ENCODE data around the gene UCHL1. TPM values are rescaled to one million over a fixed set of nuclear protein-coding genes. Genes with fewer than 3 reads are reported as not detected.

UCHL1 gene
- total RNA-seq, 2 experiments from 2014 or later = 0.99 to 1.1 TPM

- Mint-ChIP-seq H3K27me3 (peaks cover 6% of the 10 kb centered on the region), H3K27ac (no peak overlapping the region), H3K9me3 (no peaks in the 10 kb centered on the region), H3K4me1 (ENCODE audit: low read depth) (no peaks in the 10 kb centered on the region), H3K4me3 (no peak overlapping the region), H3K36me3 (no peaks in the 10 kb centered on the region)
- DNase-seq = no peak
- CTCF ChIA-PET = interaction anchor here (0.9 to 4.5 kb wide), 6 partner anchors 28 to 1240 kb away, joined by 3 to 60 read pairs (median 3); no protein-coding TSS in a partner anchor
- POLR2A ChIA-PET = no interaction called here
- intact Hi-C loops (cut with micrococcal nuclease) = loop anchor here (5.0 kb wide), 1 partner anchor 362 kb away; no protein-coding TSS in a partner anchor
Observed at GRCh38 chr4:41280010-41280409, 23.3 kb downstream of the UCHL1 start.

DNA sequence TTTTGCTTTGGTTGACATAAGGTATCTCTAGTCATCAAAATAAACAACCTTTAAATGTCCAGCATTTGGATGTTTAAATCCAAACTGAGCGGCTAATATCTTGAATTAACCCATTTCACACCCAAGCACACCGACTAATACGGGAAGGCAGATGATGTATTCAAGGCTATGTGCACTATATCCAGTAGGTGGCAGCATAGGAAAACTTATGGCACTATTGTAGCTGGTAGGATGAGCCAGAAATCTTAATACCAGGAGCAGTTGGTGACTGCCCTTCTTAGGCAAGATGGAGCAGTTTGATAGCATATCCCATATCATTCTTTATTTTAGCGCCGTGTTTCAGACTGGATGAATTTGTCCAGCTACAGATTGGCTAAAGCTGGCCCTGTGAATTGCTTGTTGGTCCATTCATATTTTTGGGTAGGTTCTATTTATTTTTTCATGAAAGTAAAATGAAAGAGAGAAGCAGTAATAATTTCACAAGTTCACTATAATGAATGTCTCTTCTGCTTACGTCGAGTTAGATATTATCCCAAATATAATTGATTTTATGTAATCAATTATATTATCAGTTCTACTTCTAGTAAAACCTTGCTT, 24.4 kb downstream of the UCHL1 start:
- Mint-ChIP-seq H3K9me3 (no peaks in the 10 kb centered on the region), H3K4me3 (no peak overlapping the region)

DNA sequence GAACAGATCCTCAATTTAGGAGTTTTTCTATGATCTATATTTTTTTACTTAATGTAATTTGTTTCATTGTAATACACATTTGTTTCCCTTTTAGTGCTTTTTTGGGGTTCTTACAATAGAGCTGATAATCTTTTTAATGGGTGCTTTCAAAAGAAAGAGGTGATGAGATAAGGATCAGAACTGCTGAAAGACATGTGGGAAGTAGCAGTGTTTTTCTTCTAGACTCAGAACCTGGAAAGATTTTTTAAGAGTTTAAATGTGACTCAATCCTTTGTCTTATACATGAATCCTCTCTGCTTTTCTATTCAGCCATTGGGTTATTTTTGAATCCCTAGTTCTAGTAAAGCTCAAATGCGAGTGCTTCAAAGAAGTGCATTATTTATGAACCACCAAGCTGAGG, 25.6 kb downstream of the UCHL1 start:
- no peaks in the 10 kb centered on the region for H3K4me1 Mint-ChIP-seq (ENCODE audit: low read depth)
- no peaks in the 10 kb centered on the region for H3K9me3 Mint-ChIP-seq
- no peaks in the 10 kb centered on the region for H3K36me3 Mint-ChIP-seq
- no peak overlapping the region for H3K4me3 Mint-ChIP-seq
- POLR2A ChIA-PET = no interaction called here
- intact Hi-C loops (cut with micrococcal nuclease) = loop anchor here (5.0 kb wide), 1 partner anchor 360 kb away; no protein-coding TSS in a partner anchor
- no peak overlapping the region for H3K27ac Mint-ChIP-seq
- DNase-seq = no peak
- peaks cover 4% of the 10 kb centered on the region for H3K27me3 Mint-ChIP-seq
- CTCF ChIA-PET = interaction anchor here (1.2 to 4.5 kb wide), 2 partner anchors 379 to 597 kb away, joined by 3 to 60 read pairs; no protein-coding TSS in a partner anchor

More for the DNA sequence above, 24.4 kb downstream of the UCHL1 start:
- no peaks in the 10 kb centered on the region for H3K36me3 Mint-ChIP-seq
- no peaks in the 10 kb centered on the region for H3K4me1 Mint-ChIP-seq (ENCODE audit: low read depth)
- intact Hi-C loops (cut with micrococcal nuclease) = loop anchor here (1.0 to 5.0 kb wide), 4 partner anchors 361 to 601 kb away; no protein-coding TSS in a partner anchor
- peaks cover 6% of the 10 kb centered on the region for H3K27me3 Mint-ChIP-seq
- ChIA-PET CTCF (interaction anchor here (0.6 to 4.5 kb wide), 18 partner anchors 14 to 1239 kb away, joined by 3 to 60 read pairs (median 4); no protein-coding TSS in a partner anchor), POLR2A (no interaction called here)
- no peak for DNase-seq
- H3K27ac Mint-ChIP-seq = no peak overlapping the region

GRCh38 chr4:41285202-41285863, 28.6 kb downstream of the UCHL1 start:
- CTCF ChIA-PET = interaction anchor here (0.6 to 1.5 kb wide), 2 partner anchors 56 to 376 kb away, joined by 3 to 8 read pairs; no protein-coding TSS in a partner anchor
- Mint-ChIP-seq H3K9me3 (no peaks in the 10 kb centered on the region), H3K27me3 (no peaks in the 10 kb centered on the region), H3K36me3 (no peaks in the 10 kb centered on the region), H3K27ac (no peak overlapping the region), H3K4me3 (no peak overlapping the region), H3K4me1 (ENCODE audit: low read depth) (no peaks in the 10 kb centered on the region)
- intact Hi-C loops (cut with micrococcal nuclease) = no loop called here
- POLR2A ChIA-PET = no interaction called here
- DNase-seq = no peak

DNA sequence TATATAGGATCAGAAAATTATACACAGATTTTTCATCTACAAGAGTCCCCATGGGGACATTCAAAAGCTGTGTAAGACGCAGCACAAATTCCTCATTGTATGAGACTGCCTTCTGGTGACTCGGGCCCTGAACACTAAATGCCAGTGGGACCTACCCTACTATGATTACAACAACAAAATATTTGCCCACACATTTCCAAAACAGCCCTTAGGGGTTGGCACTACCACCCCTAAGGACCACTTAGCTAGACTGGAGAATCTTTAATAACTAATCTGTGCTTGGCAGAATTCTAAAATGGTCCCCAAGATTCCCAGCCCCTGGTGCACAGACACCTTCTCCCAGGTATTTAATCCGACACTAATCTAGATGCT, 29.1 kb downstream of the UCHL1 start:
- intact Hi-C loops (cut with micrococcal nuclease) = no loop called here
- Mint-ChIP-seq H3K4me1 (ENCODE audit: low read depth) (no peaks in the 10 kb centered on the region), H3K27me3 (no peaks in the 10 kb centered on the region), H3K36me3 (no peaks in the 10 kb centered on the region), H3K4me3 (no peak overlapping the region), H3K9me3 (no peaks in the 10 kb centered on the region), H3K27ac (no peak overlapping the region)
- CTCF ChIA-PET = interaction anchor here (0.6 to 1.5 kb wide), 2 partner anchors 56 to 375 kb away, joined by 3 to 8 read pairs; no protein-coding TSS in a partner anchor
- POLR2A ChIA-PET = no interaction called here
- DNase-seq = no peak

DNA sequence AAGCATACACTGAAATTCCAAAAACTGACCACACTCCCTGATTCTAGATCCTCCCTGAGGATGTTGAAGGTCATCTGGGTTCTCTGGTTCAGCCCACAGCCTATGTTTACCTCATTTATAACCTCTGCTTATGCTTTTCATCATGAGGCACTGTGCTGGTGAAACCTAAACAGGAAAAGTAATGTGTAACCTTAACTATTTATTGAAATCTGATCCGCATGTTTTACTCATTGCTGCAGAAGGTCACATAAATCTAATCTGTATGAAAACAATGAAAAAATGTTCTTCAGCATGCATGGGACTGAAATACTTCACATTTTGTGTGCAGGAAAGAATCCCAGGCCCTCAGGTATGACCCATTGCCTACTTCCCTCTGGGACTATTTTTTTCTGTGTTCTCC, 30.3 kb downstream of the UCHL1 start:
- POLR2A ChIA-PET = no interaction called here
- Mint-ChIP-seq H3K27me3 (no peaks in the 10 kb centered on the region), H3K4me3 (no peak overlapping the region), H3K36me3 (no peaks in the 10 kb centered on the region), H3K4me1 (ENCODE audit: low read depth) (no peaks in the 10 kb centered on the region), H3K27ac (no peak overlapping the region), H3K9me3 (no peaks in the 10 kb centered on the region)
- no peak for DNase-seq
- intact Hi-C loops (cut with micrococcal nuclease) = no loop called here
- CTCF ChIA-PET = interaction anchor here (1.0 kb wide), 1 partner anchor 375 kb away, joined by 4 read pairs; no protein-coding TSS in a partner anchor

- ChIA-PET CTCF (interaction anchor here (1.0 kb wide), 1 partner anchor 374 kb away, joined by 4 read pairs; no protein-coding TSS in a partner anchor), POLR2A (no interaction called here)
- H3K27ac Mint-ChIP-seq = no peak overlapping the region
- H3K36me3 Mint-ChIP-seq = no peaks in the 10 kb centered on the region
- H3K9me3 Mint-ChIP-seq = no peaks in the 10 kb centered on the region
- H3K4me3 Mint-ChIP-seq = no peak overlapping the region
- DNase-seq = no peak
- H3K27me3 Mint-ChIP-seq = no peaks in the 10 kb centered on the region
- intact Hi-C loops (cut with micrococcal nuclease) = no loop called here
- H3K4me1 Mint-ChIP-seq (ENCODE audit: low read depth) = no peaks in the 10 kb centered on the region
Observed at GRCh38 chr4:41287852-41288251, 31.1 kb downstream of the UCHL1 start.

- Mint-ChIP-seq H3K4me1 (ENCODE audit: low read depth) (no peaks in the 10 kb centered on the region), H3K36me3 (no peaks in the 10 kb centered on the region)
Observed at GRCh38 chr4:41288254-41288653, 31.5 kb downstream of the UCHL1 start.

GRCh38 chr4:41290479-41290878, 33.8 kb downstream of the UCHL1 start:
- POLR2A ChIA-PET = no interaction called here

More at GRCh38 chr4:41288254-41288653, 31.5 kb downstream of the UCHL1 start:
- DNase-seq = no peak
- no peak overlapping the region for H3K27ac Mint-ChIP-seq
- intact Hi-C loops (cut with micrococcal nuclease) = no loop called here
- H3K9me3 Mint-ChIP-seq = peaks cover 2% of the 10 kb centered on the region
- no peak overlapping the region for H3K4me3 Mint-ChIP-seq
- POLR2A ChIA-PET = no interaction called here
- CTCF ChIA-PET = no interaction called here
- H3K27me3 Mint-ChIP-seq = no peaks in the 10 kb centered on the region

GRCh38 chr4:41294445-41295062, 37.8 kb downstream of the UCHL1 start:
- ChIA-PET POLR2A (no interaction called here), CTCF (interaction anchor here (1.2 to 1.6 kb wide), 2 partner anchors 9 to 14 kb away, joined by 3 read pairs; no protein-coding TSS in a partner anchor)
- intact Hi-C loops (cut with micrococcal nuclease) = no loop called here
- no peak for DNase-seq
- Mint-ChIP-seq H3K36me3 (no peaks in the 10 kb centered on the region), H3K4me3 (no peak overlapping the region), H3K27ac (no peak overlapping the region), H3K9me3 (peaks cover 16% of the 10 kb centered on the region), H3K27me3 (no peaks in the 10 kb centered on the region), H3K4me1 (ENCODE audit: low read depth) (no peaks in the 10 kb centered on the region)

More at GRCh38 chr4:41290479-41290878, 33.8 kb downstream of the UCHL1 start:
- Mint-ChIP-seq H3K27me3 (no peaks in the 10 kb centered on the region), H3K9me3 (peaks cover 16% of the 10 kb centered on the region), H3K4me3 (no peak overlapping the region), H3K4me1 (ENCODE audit: low read depth) (no peaks in the 10 kb centered on the region), H3K36me3 (no peaks in the 10 kb centered on the region), H3K27ac (no peak overlapping the region)
- intact Hi-C loops (cut with micrococcal nuclease) = no loop called here
- DNase-seq = no peak
- CTCF ChIA-PET = interaction anchor here (0.7 to 1.2 kb wide), 2 partner anchors 10 to 11 kb away, joined by 3 to 4 read pairs; no protein-coding TSS in a partner anchor

- intact Hi-C loops (cut with micrococcal nuclease) = no loop called here
- POLR2A ChIA-PET = no interaction called here
- CTCF ChIA-PET = interaction anchor here (0.8 kb wide), 1 partner anchor 16 kb away, joined by 5 read pairs; no protein-coding TSS in a partner anchor
- no peaks in the 10 kb centered on the region for H3K27me3 Mint-ChIP-seq
- no peak for DNase-seq
- no peak overlapping the region for H3K4me3 Mint-ChIP-seq
- H3K9me3 Mint-ChIP-seq = peaks cover 16% of the 10 kb centered on the region
- H3K27ac Mint-ChIP-seq = no peak overlapping the region
- no peaks in the 10 kb centered on the region for H3K36me3 Mint-ChIP-seq
- H3K4me1 Mint-ChIP-seq (ENCODE audit: low read depth) = no peaks in the 10 kb centered on the region
Observed at GRCh38 chr4:41296995-41297394, 40.3 kb downstream of the UCHL1 start.

GRCh38 chr4:41297832-41298231, 41.1 kb downstream of the UCHL1 start:
- Mint-ChIP-seq H3K27me3 (no peaks in the 10 kb centered on the region), H3K9me3 (peaks cover 16% of the 10 kb centered on the region), H3K27ac (no peak overlapping the region), H3K4me3 (no peak overlapping the region), H3K36me3 (no peaks in the 10 kb centered on the region), H3K4me1 (ENCODE audit: low read depth) (no peaks in the 10 kb centered on the region)
- intact Hi-C loops (cut with micrococcal nuclease) = no loop called here
- CTCF ChIA-PET = no interaction called here
- POLR2A ChIA-PET = no interaction called here
- no peak for DNase-seq
